ENCODE data around the gene MOV10L1.
"Not testable (repeated sequence)": the region's sequence is repeated elsewhere in the genome, so short reads cannot be mapped to it uniquely, and the experiment has no call there.

MOV10L1 gene

DNA sequence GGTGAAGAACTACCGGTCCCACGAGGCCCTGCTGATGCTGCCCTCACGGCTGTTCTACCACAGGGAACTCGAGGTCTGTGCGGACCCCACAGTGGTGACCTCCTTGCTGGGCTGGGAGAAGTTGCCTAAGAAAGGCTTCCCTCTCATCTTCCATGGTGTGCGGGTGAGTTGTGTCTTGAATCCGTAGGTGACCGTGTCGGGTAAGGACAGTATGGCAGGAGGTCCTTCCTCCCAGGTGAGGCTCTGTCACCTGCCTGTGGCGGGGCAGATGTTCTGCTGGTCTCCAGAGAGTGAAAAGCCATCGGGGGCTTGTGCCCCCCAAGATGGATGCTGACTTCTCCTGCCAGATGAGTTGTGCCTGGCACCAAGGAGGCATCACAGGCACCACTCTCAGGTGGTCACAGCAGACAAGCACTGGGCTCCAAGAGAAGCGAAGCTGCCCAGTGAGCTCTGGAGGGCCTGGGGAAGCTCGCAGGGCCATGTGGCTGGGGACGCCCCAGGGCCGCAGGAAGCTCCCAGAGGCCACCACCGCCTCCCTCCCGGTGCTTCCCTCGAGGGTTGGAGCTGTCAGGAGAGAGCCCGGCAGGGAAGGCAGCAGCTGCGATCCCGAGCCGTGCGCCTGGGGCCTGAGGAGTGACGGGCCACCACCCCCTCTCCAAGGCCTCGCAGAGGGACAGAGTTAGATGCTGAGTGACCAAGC is 63.4 kb downstream of the MOV10L1 start:
- no peak overlapping the region for H3K27ac ChIP-seq (ENCODE audit: low read depth, low read length)
- no peak overlapping the region for H3K4me3 ChIP-seq (ENCODE audit: low read depth, low read length)
- H3K4me1 ChIP-seq (ENCODE audit: control insufficient read depth, insufficient read depth, low read length), result peaks cover 3% of the 10 kb centered on the region; the same call in 1 of the 2 replicates
- H3K27me3 ChIP-seq (ENCODE audit: control insufficient read depth, insufficient read depth, low read length), result peaks cover 18% of the 10 kb centered on the region; the same call in 1 of the 2 replicates
- no peak overlapping the region for H3K9ac ChIP-seq (ENCODE audit: low read length)
- no peaks in the 10 kb centered on the region for H3K36me3 ChIP-seq (ENCODE audit: control insufficient read depth, insufficient read depth, low read length)
- H3K9me3 ChIP-seq (ENCODE audit: control insufficient read depth, insufficient read depth, low read depth, low read length), result no peaks in the 10 kb centered on the region

GRCh38 chr22:50153756-50154140 is 63.9 kb downstream of the MOV10L1 start:
- Histone ChIP-seq H3K4me3 (ENCODE audit: low read depth, low read length) (no peak overlapping the region), H3K27me3 (ENCODE audit: control insufficient read depth, insufficient read depth, low read length) (peaks cover 22% of the 10 kb centered on the region; the same call in 1 of the 2 replicates), H3K4me1 (ENCODE audit: control insufficient read depth, insufficient read depth, low read length) (peaks cover 3% of the 10 kb centered on the region; the same call in 1 of the 2 replicates), H3K36me3 (ENCODE audit: control insufficient read depth, insufficient read depth, low read length) (no peaks in the 10 kb centered on the region), H3K27ac (ENCODE audit: low read depth, low read length) (no peak overlapping the region), H3K9ac (ENCODE audit: low read length) (no peak overlapping the region), H3K9me3 (ENCODE audit: control insufficient read depth, insufficient read depth, low read depth, low read length) (no peaks in the 10 kb centered on the region)

DNA sequence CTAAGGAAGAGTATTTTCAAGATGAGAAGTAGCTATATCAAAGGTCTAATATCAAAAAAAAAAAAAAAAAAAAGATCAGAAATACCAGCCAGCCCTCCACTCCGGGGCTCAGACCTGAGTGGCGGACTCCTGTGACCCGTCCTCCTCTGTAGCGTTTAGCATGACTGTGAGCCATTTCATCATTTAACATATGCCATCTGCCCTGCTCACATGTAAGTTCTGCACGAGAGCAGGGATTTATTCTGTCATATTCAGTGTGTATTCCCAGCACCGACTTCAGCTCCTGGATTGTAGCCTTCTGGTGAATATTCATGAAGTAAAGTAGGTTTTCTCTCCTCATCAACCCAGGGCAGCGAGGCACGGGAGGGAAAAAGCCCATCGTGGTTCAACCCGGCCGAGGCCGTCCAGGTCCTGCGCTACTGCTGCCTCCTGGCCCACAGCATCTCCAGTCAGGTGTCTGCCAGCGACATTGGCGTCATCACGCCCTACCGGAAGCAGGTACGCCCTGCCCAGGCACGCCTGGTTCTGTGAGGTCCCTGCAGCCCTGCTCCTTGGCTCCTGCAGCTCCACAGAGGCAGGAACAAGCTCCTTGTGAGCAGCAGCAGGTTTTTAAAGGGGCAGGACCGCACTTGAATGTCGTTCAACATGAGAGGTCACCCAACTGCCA is 68.0 kb downstream of the MOV10L1 start:
- Histone ChIP-seq H3K9ac (ENCODE audit: low read length) (no peak overlapping the region), H3K27ac (ENCODE audit: low read depth, low read length) (no peak overlapping the region), H3K4me1 (ENCODE audit: control insufficient read depth, insufficient read depth, low read length) (no peaks in the 10 kb centered on the region; the same call in 1 of the 2 replicates), H3K4me3 (ENCODE audit: low read depth, low read length) (no peak overlapping the region), H3K36me3 (ENCODE audit: control insufficient read depth, insufficient read depth, low read length) (no peaks in the 10 kb centered on the region), H3K27me3 (ENCODE audit: control insufficient read depth, insufficient read depth, low read length) (peaks cover 16% of the 10 kb centered on the region; the same call in 1 of the 2 replicates), H3K9me3 (ENCODE audit: control insufficient read depth, insufficient read depth, low read depth, low read length) (no peaks in the 10 kb centered on the region)

DNA sequence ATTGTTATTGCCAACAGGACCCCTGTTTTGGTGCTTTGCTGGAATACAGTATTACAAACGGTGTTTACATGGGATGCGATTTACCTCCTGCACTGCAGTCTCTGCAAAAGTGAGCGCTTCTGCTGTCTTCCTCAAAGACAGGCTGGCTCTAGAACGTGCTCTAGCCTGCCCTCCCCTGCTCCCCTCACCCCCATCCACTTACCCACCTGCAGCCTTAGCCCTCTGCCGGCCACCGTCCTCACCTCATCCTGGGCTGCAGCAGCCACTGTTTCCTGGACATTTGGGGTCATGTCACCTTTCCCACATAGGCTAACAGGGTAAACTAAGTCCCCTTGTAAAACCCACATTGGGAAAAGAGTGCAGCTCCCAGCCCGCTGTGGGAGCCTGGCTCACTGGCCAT is 71.1 kb downstream of the MOV10L1 start:
- H3K27ac ChIP-seq (ENCODE audit: low read depth, low read length), result no peak overlapping the region
- H3K4me3 ChIP-seq (ENCODE audit: low read depth, low read length), result no peak overlapping the region
- no peaks in the 10 kb centered on the region; the same call in 1 of the 2 replicates for H3K4me1 ChIP-seq (ENCODE audit: control insufficient read depth, insufficient read depth, low read length)
- H3K27me3 ChIP-seq (ENCODE audit: control insufficient read depth, insufficient read depth, low read length), result peaks cover 15% of the 10 kb centered on the region; the same call in 1 of the 2 replicates
- H3K9me3 ChIP-seq (ENCODE audit: control insufficient read depth, insufficient read depth, low read depth, low read length), result no peaks in the 10 kb centered on the region
- H3K36me3 ChIP-seq (ENCODE audit: control insufficient read depth, insufficient read depth, low read length), result no peaks in the 10 kb centered on the region
- H3K9ac ChIP-seq (ENCODE audit: low read length), result no peak overlapping the region

DNA sequence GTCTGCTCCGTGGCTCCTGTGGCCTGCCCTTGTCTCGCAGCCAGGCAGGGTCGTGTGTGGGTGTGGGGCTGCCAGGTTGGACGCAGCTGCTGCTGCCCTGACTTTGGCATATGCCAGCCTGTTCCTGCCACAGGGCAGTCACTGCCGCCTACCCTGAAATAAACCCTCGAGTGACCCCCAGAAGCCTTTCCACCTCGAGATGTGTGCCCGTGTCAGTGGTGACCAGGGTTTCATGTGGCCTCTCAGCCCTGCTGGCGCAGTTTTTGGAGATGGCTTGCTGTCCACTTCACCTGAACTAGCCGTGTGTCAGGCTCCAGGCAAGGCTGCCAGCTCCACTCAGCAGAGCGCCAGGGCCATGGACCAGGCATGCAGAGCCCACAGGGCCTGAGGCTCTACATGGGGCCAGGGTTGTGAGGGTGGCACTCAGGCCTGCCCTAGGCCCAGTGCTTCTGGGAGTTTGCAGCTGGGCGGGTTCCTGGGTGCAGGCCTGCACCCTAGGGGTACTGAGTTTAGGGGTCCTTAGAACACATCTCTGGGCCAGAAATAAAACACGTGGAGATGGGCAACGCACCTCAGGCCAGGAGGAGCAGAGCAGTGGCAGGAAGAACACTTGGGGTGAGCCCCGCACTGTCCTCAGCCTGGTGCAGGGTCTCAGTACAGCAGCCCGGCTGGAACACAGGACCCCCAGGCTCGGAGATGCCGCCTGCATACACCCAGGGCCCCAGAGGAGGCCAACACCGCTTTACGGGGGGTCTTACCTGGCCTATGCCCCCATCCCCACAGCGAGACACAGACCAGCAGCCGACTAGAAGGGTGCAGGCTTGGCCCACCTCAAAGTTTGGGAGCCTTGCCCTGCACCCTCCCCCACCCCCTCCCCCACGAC is 71.9 kb downstream of the MOV10L1 start:
- H3K27me3 ChIP-seq (ENCODE audit: control insufficient read depth, insufficient read depth, low read length), result peaks cover 15% of the 10 kb centered on the region; the same call in 1 of the 2 replicates
- no peak overlapping the region for H3K9ac ChIP-seq (ENCODE audit: low read length)
- no peaks in the 10 kb centered on the region for H3K9me3 ChIP-seq (ENCODE audit: control insufficient read depth, insufficient read depth, low read depth, low read length)
- no peaks in the 10 kb centered on the region for H3K36me3 ChIP-seq (ENCODE audit: control insufficient read depth, insufficient read depth, low read length)
- no peaks in the 10 kb centered on the region; the same call in 1 of the 2 replicates for H3K4me1 ChIP-seq (ENCODE audit: control insufficient read depth, insufficient read depth, low read length)
- H3K27ac ChIP-seq (ENCODE audit: low read depth, low read length), result no peak overlapping the region
- H3K4me3 ChIP-seq (ENCODE audit: low read depth, low read length), result no peak overlapping the region

GRCh38 chr22:50162391-50162956 is 72.7 kb downstream of the MOV10L1 start:
- no peak overlapping the region for H3K27ac ChIP-seq (ENCODE audit: low read depth, low read length)
- no peaks in the 10 kb centered on the region for H3K36me3 ChIP-seq (ENCODE audit: control insufficient read depth, insufficient read depth, low read length)
- no peak overlapping the region for H3K4me3 ChIP-seq (ENCODE audit: low read depth, low read length)
- no peak overlapping the region for H3K9ac ChIP-seq (ENCODE audit: low read length)
- no peaks in the 10 kb centered on the region; the same call in 1 of the 2 replicates for H3K4me1 ChIP-seq (ENCODE audit: control insufficient read depth, insufficient read depth, low read length)
- H3K9me3 ChIP-seq (ENCODE audit: control insufficient read depth, insufficient read depth, low read depth, low read length), result no peaks in the 10 kb centered on the region
- H3K27me3 ChIP-seq (ENCODE audit: control insufficient read depth, insufficient read depth, low read length), result peaks cover 18% of the 10 kb centered on the region

DNA sequence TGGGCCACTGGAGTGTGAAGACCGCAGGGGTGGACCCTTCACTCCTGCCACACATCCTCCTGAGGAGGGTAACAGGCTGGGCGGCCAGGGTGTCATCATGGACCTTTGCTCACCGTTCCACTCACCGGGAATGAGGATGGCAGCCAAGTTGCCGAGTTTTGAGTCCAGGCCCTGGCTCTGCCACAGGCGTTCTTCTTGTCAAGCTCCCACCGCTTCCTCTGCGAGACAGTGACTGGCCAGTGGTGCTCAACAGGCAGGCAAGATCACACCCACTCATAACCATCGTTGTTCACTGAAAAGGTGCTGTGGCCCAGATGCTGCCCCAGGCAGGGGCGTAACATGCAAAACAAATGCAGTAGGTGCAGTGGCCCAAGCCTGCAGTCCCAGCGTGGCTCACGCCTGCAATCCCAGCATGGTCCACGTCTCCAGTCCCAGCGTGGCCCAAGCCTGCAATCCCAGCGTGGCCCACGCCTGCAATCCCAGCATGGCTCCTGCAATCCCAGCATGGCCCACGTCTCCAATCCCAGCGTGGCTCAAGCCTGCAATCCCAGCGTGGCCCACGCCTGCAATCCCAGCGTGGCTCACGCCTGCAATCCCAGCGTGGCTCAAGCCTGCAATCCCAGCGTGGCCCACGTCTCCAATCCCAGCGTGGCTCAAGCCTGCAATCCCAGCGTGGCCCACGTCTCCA is 75.8 kb downstream of the MOV10L1 start:
- H3K27ac ChIP-seq (ENCODE audit: low read depth, low read length), result no peak overlapping the region

DNA sequence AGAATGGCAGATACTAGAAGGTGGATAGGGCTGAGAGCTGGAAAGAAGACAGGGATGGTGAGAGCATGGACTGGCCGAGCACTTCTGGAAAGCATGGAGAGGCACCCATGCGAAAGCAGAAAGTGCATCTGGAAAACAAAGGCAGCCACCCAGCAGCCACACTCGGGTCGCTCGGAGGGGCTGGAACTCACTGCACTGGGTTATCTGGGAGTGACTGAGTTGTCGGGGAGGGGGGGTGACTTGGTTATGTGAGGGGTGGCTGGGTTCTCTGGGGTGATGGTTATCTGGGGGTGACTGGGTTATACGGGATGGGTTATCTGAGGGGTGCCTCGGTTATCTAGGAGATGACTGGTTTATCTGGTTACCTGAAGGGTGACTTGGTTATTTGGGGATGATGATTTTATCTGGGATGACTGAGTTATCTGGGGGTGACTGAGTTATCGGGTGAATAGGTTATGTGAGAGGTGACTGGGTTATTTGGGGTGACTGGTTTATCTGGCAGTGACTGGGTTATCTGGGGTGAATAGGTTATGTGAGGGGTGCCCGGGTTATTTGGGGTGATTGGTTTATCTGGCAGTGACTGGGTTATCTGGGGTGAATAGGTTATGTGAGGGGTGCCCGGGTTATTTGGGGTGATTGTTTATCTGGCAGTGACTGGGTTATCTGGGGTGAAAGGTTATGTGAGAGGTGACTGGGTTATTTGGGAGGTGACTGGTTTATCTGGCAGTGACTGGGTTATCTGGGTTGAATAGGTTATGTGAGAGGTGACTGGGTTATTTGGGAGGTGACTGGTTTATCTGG is 78.1 kb downstream of the MOV10L1 start:
- no peak overlapping the region for H3K9ac ChIP-seq (ENCODE audit: low read length)
- H3K36me3 ChIP-seq (ENCODE audit: control insufficient read depth, insufficient read depth, low read length), result no peaks in the 10 kb centered on the region
- peaks cover 46% of the 10 kb centered on the region for H3K27me3 ChIP-seq (ENCODE audit: control insufficient read depth, insufficient read depth, low read length)
- H3K27ac ChIP-seq (ENCODE audit: low read depth, low read length), result no peak overlapping the region
- no peaks in the 10 kb centered on the region for H3K9me3 ChIP-seq (ENCODE audit: control insufficient read depth, insufficient read depth, low read depth, low read length)
- H3K4me1 ChIP-seq (ENCODE audit: control insufficient read depth, insufficient read depth, low read length), result no peaks in the 10 kb centered on the region
- H3K4me3 ChIP-seq (ENCODE audit: low read depth, low read length), result no peak overlapping the region

More for the DNA sequence above, 75.8 kb downstream of the MOV10L1 start:
- Histone ChIP-seq H3K9ac (ENCODE audit: low read length) (no peak overlapping the region), H3K27me3 (ENCODE audit: control insufficient read depth, insufficient read depth, low read length) (peaks cover 27% of the 10 kb centered on the region), H3K4me3 (ENCODE audit: low read depth, low read length) (no peak overlapping the region), H3K36me3 (ENCODE audit: control insufficient read depth, insufficient read depth, low read length) (no peaks in the 10 kb centered on the region), H3K4me1 (ENCODE audit: control insufficient read depth, insufficient read depth, low read length) (no peaks in the 10 kb centered on the region), H3K9me3 (ENCODE audit: control insufficient read depth, insufficient read depth, low read depth, low read length) (no peaks in the 10 kb centered on the region)

- H3K4me1 ChIP-seq (ENCODE audit: control insufficient read depth, insufficient read depth, low read length); H3K4me3 ChIP-seq (ENCODE audit: low read depth, low read length); H3K36me3 ChIP-seq (ENCODE audit: control insufficient read depth, insufficient read depth, low read length); H3K27ac ChIP-seq (ENCODE audit: low read depth, low read length); H3K9ac ChIP-seq (ENCODE audit: low read length); H3K9me3 ChIP-seq (ENCODE audit: control insufficient read depth, insufficient read depth, low read depth, low read length): not testable (repeated sequence)
- H3K27me3 ChIP-seq (ENCODE audit: control insufficient read depth, insufficient read depth, low read length), result peaks cover 46% of the 10 kb centered on the region
Observed at GRCh38 chr22:50168490-50169180, 78.8 kb downstream of the MOV10L1 start.

All from HUES6 (cell line).